ENCODE data around the gene KCTD5.

The KCTD5 gene

GRCh38 chr16:2713523-2713922, 31.2 kb downstream of the KCTD5 start:
- no peak overlapping the region for H3K4me3 ChIP-seq (ENCODE audit: low read length)
- H3K4me1 ChIP-seq (ENCODE audit: insufficient read depth, low read length): no peaks in the 10 kb centered on the region
- no peaks in the 10 kb centered on the region for H3K9me3 ChIP-seq (ENCODE audit: insufficient read depth, low read depth, low read length)
- WGBS: 79% methylated on average over 14 of the region's 14 CpGs
- no peak overlapping the region for H3K9ac ChIP-seq (ENCODE audit: low read depth, low read length)
- no peak overlapping the region for H3K27ac ChIP-seq (ENCODE audit: low read depth, low read length)
- H3K27me3 ChIP-seq (ENCODE audit: insufficient read depth, low read length): no peaks in the 10 kb centered on the region
- peaks cover 2% of the 10 kb centered on the region; the same call in 1 of the 2 replicates for H3K36me3 ChIP-seq (ENCODE audit: insufficient read depth, low read length)

- whole genome bisulfite sequencing: 90% methylated on average over 28 of the region's 28 CpGs
- H3K27ac ChIP-seq (ENCODE audit: low read depth, low read length): no peak overlapping the region
- no peaks in the 10 kb centered on the region for H3K36me3 ChIP-seq (ENCODE audit: insufficient read depth, low read length)
- no peak overlapping the region for H3K9ac ChIP-seq (ENCODE audit: low read depth, low read length)
- no peaks in the 10 kb centered on the region for H3K9me3 ChIP-seq (ENCODE audit: insufficient read depth, low read depth, low read length)
- no peak overlapping the region for H3K4me3 ChIP-seq (ENCODE audit: low read length)
- no peaks in the 10 kb centered on the region for H3K4me1 ChIP-seq (ENCODE audit: insufficient read depth, low read length)
- no peaks in the 10 kb centered on the region for H3K27me3 ChIP-seq (ENCODE audit: insufficient read depth, low read length)
Observed at GRCh38 chr16:2713985-2714774, 31.9 kb downstream of the KCTD5 start.

- no peaks in the 10 kb centered on the region for H3K27me3 ChIP-seq (ENCODE audit: insufficient read depth, low read length)
- no peaks in the 10 kb centered on the region for H3K36me3 ChIP-seq (ENCODE audit: insufficient read depth, low read length)
- no peak overlapping the region for H3K4me3 ChIP-seq (ENCODE audit: low read length)
- H3K9me3 ChIP-seq (ENCODE audit: insufficient read depth, low read depth, low read length): no peaks in the 10 kb centered on the region
- H3K27ac ChIP-seq (ENCODE audit: low read depth, low read length): no peak overlapping the region
- no peaks in the 10 kb centered on the region for H3K4me1 ChIP-seq (ENCODE audit: insufficient read depth, low read length)
- WGBS: 50% methylated on average over 9 of the region's 9 CpGs
- H3K9ac ChIP-seq (ENCODE audit: low read depth, low read length): no peak overlapping the region
Observed at GRCh38 chr16:2715064-2715463, 32.7 kb downstream of the KCTD5 start.

- no peaks in the 10 kb centered on the region for H3K4me1 ChIP-seq (ENCODE audit: insufficient read depth, low read length)
- H3K9me3 ChIP-seq (ENCODE audit: insufficient read depth, low read depth, low read length): no peaks in the 10 kb centered on the region
- H3K4me3 ChIP-seq (ENCODE audit: low read length): peak overlapping the region; percentile 30; the same call in 1 of the 2 replicates
- no peak overlapping the region for H3K27ac ChIP-seq (ENCODE audit: low read depth, low read length)
- 12% methylated on average over 33 of the region's 33 CpGs for WGBS
- H3K9ac ChIP-seq (ENCODE audit: low read depth, low read length): no peak overlapping the region
- no peaks in the 10 kb centered on the region for H3K36me3 ChIP-seq (ENCODE audit: insufficient read depth, low read length)
- H3K27me3 ChIP-seq (ENCODE audit: insufficient read depth, low read length): no peaks in the 10 kb centered on the region
Observed at GRCh38 chr16:2715519-2715918, 33.2 kb downstream of the KCTD5 start.

GRCh38 chr16:2715966-2716885, 33.9 kb downstream of the KCTD5 start:
- Histone ChIP-seq H3K9me3 (ENCODE audit: insufficient read depth, low read depth, low read length) (no peaks in the 10 kb centered on the region), H3K4me3 (ENCODE audit: low read length) (peak overlapping the region; percentile 30; the same call in 1 of the 2 replicates), H3K9ac (ENCODE audit: low read depth, low read length) (no peak overlapping the region; the same call in 1 of the 2 replicates), H3K27me3 (ENCODE audit: insufficient read depth, low read length) (no peaks in the 10 kb centered on the region), H3K4me1 (ENCODE audit: insufficient read depth, low read length) (no peaks in the 10 kb centered on the region), H3K27ac (ENCODE audit: low read depth, low read length) (no peak overlapping the region), H3K36me3 (ENCODE audit: insufficient read depth, low read length) (no peaks in the 10 kb centered on the region)
- 79% methylated on average over 17 of the region's 17 CpGs for WGBS

- Histone ChIP-seq H3K4me1 (ENCODE audit: insufficient read depth, low read length) (no peaks in the 10 kb centered on the region), H3K36me3 (ENCODE audit: insufficient read depth, low read length) (no peaks in the 10 kb centered on the region), H3K27me3 (ENCODE audit: insufficient read depth, low read length) (no peaks in the 10 kb centered on the region), H3K27ac (ENCODE audit: low read depth, low read length) (no peak overlapping the region), H3K9ac (ENCODE audit: low read depth, low read length) (no peak overlapping the region), H3K4me3 (ENCODE audit: low read length) (no peak overlapping the region), H3K9me3 (ENCODE audit: insufficient read depth, low read depth, low read length) (no peaks in the 10 kb centered on the region)
- WGBS: 77% methylated on average over 10 of the region's 10 CpGs
Observed at GRCh38 chr16:2716948-2717347, 34.6 kb downstream of the KCTD5 start.

GRCh38 chr16:2717383-2718263, 35.3 kb downstream of the KCTD5 start:
- Histone ChIP-seq H3K27me3 (ENCODE audit: insufficient read depth, low read length) (no peaks in the 10 kb centered on the region), H3K27ac (ENCODE audit: low read depth, low read length) (no peak overlapping the region), H3K4me1 (ENCODE audit: insufficient read depth, low read length) (no peaks in the 10 kb centered on the region), H3K9me3 (ENCODE audit: insufficient read depth, low read depth, low read length) (no peaks in the 10 kb centered on the region), H3K9ac (ENCODE audit: low read depth, low read length) (no peak overlapping the region), H3K4me3 (ENCODE audit: low read length) (no peak overlapping the region), H3K36me3 (ENCODE audit: insufficient read depth, low read length) (no peaks in the 10 kb centered on the region)
- 89% methylated on average over 21 of the region's 21 CpGs for WGBS

GRCh38 chr16:2719328-2720063, 37.2 kb downstream of the KCTD5 start:
- 91% methylated on average over 16 of the region's 16 CpGs for WGBS
- Histone ChIP-seq H3K9ac (ENCODE audit: low read depth, low read length) (no peak overlapping the region), H3K36me3 (ENCODE audit: insufficient read depth, low read length) (no peaks in the 10 kb centered on the region), H3K27ac (ENCODE audit: low read depth, low read length) (no peak overlapping the region; the same call in 1 of the 2 replicates), H3K9me3 (ENCODE audit: insufficient read depth, low read depth, low read length) (no peaks in the 10 kb centered on the region), H3K27me3 (ENCODE audit: insufficient read depth, low read length) (no peaks in the 10 kb centered on the region), H3K4me3 (ENCODE audit: low read length) (peak overlapping the region; percentile 66; the same call in 1 of the 2 replicates), H3K4me1 (ENCODE audit: insufficient read depth, low read length) (no peaks in the 10 kb centered on the region)

GRCh38 chr16:2720064-2720457, 37.7 kb downstream of the KCTD5 start, which contains the start of gene PRSS27:
Gene PRSS27 (minus strand): TSS chr16:2720224. CDS start chr16:2720160, 64 bp downstream.
- Histone ChIP-seq H3K36me3 (ENCODE audit: insufficient read depth, low read length) (no peaks in the 10 kb centered on the region), H3K27me3 (ENCODE audit: insufficient read depth, low read length) (no peaks in the 10 kb centered on the region), H3K4me1 (ENCODE audit: insufficient read depth, low read length) (no peaks in the 10 kb centered on the region), H3K9ac (ENCODE audit: low read depth, low read length) (peak within 1 kb of the TSS; percentile 74), H3K27ac (ENCODE audit: low read depth, low read length) (peak within 1 kb of the TSS; percentile 79), H3K4me3 (ENCODE audit: low read length) (peak within 1 kb of the TSS; percentile 66), H3K9me3 (ENCODE audit: insufficient read depth, low read depth, low read length) (no peaks in the 10 kb centered on the region)
- 93% methylated on average over 26 of the region's 26 CpGs for WGBS
